ENCODE data around the gene MEIS2.

Gene MEIS2

DNA sequence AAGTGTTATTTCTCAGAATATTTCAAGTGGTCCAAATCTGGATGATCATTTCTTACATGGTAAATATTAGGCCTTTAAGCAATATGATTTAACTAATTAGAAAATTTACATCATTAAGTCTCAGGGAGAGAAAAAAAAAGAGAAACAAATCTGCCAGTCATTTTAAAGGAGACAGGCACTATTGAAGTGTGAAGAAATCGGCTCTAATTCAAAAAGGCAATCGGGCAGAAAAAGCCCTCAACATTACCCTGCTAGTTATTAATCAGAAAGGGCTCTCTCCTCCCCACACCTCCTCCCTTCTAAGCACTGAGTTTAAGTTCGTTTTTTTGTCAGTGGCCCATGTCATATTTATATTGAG is 215.9 kb downstream of the MEIS2 start:
- in situ Hi-C loops (cut with MboI; ENCODE audit: low sequenced_read_pairs): loop anchor here (25.0 kb wide), 1 partner anchor 228 kb away; the partner anchor contains the start of gene MEIS2

DNA sequence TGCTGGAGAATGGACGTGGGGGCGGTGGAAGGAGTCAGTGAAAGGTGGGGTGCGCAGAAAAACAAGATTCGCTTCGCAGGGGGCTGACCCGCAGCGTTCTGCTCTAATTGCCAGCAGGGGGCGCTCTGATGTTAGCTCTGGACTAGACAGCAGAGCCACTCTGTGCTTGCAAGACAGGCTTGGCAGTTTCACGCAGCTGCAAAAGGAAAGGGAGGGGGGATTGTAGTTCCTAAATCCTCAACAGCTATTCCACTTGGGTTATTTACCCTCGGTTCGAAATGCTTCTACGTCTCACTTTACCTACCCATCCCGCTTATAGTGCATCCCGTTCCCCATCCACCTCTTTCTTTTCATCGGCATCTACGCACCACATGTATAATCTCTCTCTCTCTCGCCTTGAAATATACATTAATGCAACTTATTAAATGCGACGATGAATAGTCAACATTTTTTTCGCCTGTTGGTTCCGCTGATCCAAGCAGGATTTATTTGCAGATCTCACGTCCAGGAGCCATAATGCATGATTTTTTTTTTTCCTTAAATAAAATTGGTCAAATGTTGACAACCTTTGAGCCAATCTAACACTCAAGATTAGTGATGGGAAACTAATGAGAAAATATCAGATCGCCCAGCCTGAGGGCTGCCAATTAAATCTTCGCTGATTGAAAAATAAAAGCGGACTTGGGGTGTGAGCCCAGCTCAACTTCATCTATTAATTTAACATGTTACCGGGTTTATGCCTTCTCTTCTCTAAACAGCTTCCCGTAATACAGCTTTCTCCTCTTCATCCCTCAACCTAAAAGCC is 216.4 kb downstream of the MEIS2 start:
- in situ Hi-C loops (cut with MboI; ENCODE audit: low sequenced_read_pairs): loop anchor here (25.0 kb wide), 1 partner anchor 228 kb away; the partner anchor contains the start of gene MEIS2

DNA sequence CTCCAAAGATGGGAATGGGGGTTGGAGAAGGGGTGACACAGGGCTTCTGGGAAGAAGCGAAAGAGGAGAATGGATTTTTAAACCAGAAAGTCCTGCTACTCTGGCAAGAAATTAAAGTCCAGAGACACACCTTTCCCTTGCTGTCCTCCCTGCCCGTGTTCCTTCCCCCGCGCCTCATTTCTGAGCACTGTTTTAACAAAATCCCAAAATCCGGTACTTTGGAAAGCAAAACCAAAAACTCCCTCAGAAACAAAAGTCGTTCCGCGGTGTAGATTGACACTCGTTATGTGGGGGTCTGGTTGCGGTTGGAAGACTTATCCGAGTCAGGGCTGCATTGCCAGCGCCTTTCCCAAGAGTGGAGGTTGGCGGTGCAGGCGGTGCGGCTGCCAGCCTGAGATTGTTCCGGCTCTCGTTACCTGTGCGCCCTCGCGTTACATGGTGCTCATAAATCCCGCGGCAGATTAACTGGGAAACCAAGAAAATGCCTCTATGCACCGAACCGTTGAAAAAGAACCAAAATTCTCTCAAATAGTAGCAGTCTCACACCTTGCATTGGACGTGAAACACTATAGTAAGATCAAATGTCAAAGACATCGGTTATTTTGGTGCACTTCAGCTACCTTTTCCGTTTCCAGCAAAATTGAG is 217.7 kb downstream of the MEIS2 start:
- in situ Hi-C loops (cut with MboI; ENCODE audit: low sequenced_read_pairs): loop anchor here (25.0 kb wide), 1 partner anchor 230 kb away; the partner anchor contains the start of gene MEIS2

DNA sequence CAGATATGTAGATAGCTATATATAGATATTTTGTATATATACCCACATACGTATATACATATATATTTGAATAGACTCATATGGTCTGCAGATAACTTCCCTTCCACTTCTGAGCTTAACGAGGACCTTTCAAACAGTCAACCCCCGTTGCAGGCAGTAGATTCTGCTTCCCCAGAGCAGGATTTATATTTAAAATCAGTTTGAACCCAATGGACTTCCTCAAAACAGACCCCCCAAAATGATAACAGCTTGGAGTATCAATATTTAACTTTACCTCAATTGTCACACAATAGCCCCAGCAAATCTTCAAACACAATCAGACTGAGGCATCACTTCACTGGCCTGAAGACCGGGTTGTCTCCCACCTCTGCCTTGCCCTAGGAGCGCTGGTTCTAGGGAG is 218.3 kb downstream of the MEIS2 start:
- in situ Hi-C loops (cut with MboI; ENCODE audit: low sequenced_read_pairs): loop anchor here (25.0 kb wide), 1 partner anchor 230 kb away; the partner anchor contains the start of gene MEIS2

- in situ Hi-C loops (cut with MboI; ENCODE audit: low sequenced_read_pairs): loop anchor here (25.0 kb wide), 1 partner anchor 231 kb away; the partner anchor contains the start of gene MEIS2
Observed at GRCh38 chr15:36881516-36881915, 218.8 kb downstream of the MEIS2 start.

GRCh38 chr15:36880913-36881460 is 219.4 kb downstream of the MEIS2 start:
- in situ Hi-C loops (cut with MboI; ENCODE audit: low sequenced_read_pairs): loop anchor here (25.0 kb wide), 1 partner anchor 231 kb away; the partner anchor contains the start of gene MEIS2

DNA sequence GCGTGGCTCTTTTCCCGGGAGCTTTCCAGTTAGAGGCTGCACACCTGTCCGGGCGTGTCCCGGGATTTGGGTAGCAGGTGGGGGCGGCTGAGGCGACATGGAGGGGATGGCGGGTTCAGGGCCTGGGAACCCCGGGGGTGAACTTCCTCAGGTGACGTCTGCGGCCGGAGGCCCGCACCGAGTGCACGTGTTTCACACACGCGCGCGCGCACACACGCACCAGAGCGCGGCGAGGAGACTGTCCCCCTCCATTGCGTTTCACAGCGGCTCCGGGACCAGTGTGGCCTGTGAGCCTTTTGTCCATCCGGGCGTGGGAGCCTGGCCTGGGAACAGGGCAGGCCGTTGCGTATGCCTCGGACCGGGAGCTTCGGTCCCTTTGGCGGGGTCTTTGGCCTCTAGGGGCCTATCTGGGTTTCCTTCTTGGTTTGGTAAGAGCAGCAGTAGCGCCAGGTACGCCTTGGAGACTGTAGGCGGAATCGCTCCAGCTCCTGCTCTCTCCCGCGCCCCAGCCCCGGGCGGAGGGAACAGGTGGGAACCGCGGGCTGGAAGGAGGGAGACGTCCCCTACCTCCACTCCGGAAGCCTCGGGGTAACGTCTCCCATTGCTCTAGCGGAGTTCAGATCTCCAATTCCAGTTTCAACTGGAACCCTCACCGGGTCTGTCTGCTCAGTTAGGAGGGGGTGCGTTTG is 220.0 kb downstream of the MEIS2 start:
- in situ Hi-C loops (cut with MboI; ENCODE audit: low sequenced_read_pairs): loop anchor here (25.0 kb wide), 1 partner anchor 232 kb away; the partner anchor contains the start of gene MEIS2

GRCh38 chr15:36879568-36880222 is 220.7 kb downstream of the MEIS2 start:
- in situ Hi-C loops (cut with MboI; ENCODE audit: low sequenced_read_pairs): loop anchor here (25.0 kb wide), 1 partner anchor 233 kb away; the partner anchor contains the start of gene MEIS2

- in situ Hi-C loops (cut with MboI; ENCODE audit: low sequenced_read_pairs): loop anchor here (25.0 kb wide), 1 partner anchor 234 kb away; the partner anchor contains the start of gene MEIS2
Observed at GRCh38 chr15:36878684-36879262, 221.6 kb downstream of the MEIS2 start.

GRCh38 chr15:36877796-36878683 is 222.3 kb downstream of the MEIS2 start:
- in situ Hi-C loops (cut with MboI; ENCODE audit: low sequenced_read_pairs): loop anchor here (25.0 kb wide), 1 partner anchor 234 kb away; the partner anchor contains the start of gene MEIS2

DNA sequence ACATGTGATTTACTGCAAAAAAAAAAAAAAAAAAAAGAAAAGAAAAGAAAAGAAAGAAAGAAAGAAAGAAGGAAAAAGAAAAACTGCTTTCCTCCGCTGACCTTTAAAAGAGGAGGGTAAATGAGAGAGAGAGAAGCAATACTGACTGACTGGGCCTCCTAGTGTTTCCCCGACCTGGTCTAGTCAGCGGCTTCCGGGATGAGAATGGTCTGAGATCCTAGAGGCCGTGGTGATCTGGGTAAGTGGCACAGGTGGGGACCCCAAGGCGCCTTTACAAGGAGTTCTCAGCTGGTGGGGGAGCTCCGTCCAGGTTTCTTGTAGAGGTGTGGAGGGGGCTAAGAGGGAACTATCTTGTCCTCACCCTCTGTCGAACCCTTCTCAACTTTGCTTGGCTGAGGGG is 223.1 kb downstream of the MEIS2 start:
- in situ Hi-C loops (cut with MboI; ENCODE audit: low sequenced_read_pairs): loop anchor here (25.0 kb wide), 1 partner anchor 235 kb away; the partner anchor contains the start of gene MEIS2

DNA sequence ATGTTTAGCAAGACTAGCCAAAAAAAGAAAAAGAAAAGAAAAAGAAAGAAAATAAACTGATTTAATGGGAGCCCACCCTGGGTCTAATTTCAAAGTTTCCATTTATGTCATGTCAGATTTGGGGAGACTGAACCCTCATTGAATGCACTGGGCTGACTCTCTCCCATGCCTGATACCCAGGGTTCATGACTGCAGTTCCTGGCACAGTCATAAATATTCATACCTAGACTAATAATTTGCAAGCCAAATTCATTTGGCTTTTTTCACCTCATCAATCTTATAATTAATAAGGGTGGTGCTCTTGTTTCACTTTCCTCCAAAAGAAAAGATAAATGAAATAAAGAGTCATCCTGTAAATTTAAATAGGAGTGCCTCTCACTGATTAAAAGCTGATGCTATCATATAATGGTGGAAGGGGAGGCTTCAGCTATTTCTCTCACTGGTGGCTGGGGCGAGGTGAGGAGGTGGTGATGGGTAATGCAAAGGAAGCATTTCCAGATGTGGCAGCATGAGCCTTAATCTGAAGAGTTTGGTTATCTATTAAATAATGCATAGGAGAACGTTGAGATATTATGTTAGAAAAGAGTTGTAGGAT is 224.5 kb downstream of the MEIS2 start:
- in situ Hi-C loops (cut with MboI; ENCODE audit: low sequenced_read_pairs): loop anchor here (25.0 kb wide), 1 partner anchor 236 kb away; the partner anchor contains the start of gene MEIS2

DNA sequence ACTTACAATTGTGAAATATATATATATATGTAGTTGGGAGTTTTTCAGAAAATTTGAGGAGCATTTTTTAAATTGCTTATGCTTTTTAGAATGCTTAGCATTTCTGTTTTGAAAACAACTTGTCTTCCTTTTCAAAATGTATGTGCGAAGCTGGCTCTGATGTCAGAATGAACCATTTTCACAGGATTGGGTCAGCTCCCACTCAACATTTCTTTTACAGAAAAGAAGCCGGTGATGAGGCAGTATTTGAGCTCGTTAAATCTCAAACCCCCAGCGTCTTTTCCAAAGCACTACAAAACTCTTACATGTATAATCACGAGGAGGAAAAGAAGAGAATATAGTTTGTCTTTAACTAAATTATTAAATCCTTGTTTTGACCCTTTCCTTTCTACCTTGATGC is 225.4 kb downstream of the MEIS2 start:
- in situ Hi-C loops (cut with MboI; ENCODE audit: low sequenced_read_pairs): loop anchor here (25.0 kb wide), 1 partner anchor 237 kb away; the partner anchor contains the start of gene MEIS2

DNA sequence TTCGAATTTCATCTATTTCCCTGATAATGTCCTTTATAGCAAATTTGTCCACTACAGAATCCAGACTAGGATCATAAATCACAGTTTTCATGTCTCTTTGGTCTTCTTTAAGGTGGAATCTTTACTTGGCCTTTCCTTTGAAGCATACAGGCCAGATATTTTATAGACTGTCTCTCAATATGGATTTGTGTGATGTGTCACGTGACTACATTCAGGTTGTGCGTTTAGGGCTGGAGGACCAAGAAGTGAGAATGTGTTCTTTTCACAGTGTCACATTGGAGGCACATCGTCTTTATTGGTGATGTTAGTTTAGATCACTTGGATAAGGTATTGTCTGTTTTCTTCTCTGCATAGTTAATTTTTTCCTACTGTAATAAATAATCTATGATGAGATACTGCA is 232.9 kb downstream of the MEIS2 start:
- in situ Hi-C loops (cut with MboI; ENCODE audit: low sequenced_read_pairs): no loop called here

- in situ Hi-C loops (cut with MboI; ENCODE audit: low sequenced_read_pairs): no loop called here
Observed at GRCh38 chr15:36866896-36867295, 233.5 kb downstream of the MEIS2 start.

GRCh38 chr15:36863570-36863969 is 236.8 kb downstream of the MEIS2 start:
- in situ Hi-C loops (cut with MboI; ENCODE audit: low sequenced_read_pairs): no loop called here

- in situ Hi-C loops (cut with MboI; ENCODE audit: low sequenced_read_pairs): no loop called here
Observed at GRCh38 chr15:36860792-36861191, 239.6 kb downstream of the MEIS2 start.

- in situ Hi-C loops (cut with MboI; ENCODE audit: low sequenced_read_pairs): no loop called here
Observed at GRCh38 chr15:36858423-36858822, 241.9 kb downstream of the MEIS2 start.
